GM10847 (cell line): ENCODE measurements around the gene KLHL26.

Experiments used
- POLR2A ChIP-seq: IDR thresholded peaks from 2 replicates; pipeline ENCODE4 v1.6.1; 2011; ENCODE audit not compliant: insufficient read length; ENCODE audit errors: extremely low read depth

KLHL26 gene

DNA sequence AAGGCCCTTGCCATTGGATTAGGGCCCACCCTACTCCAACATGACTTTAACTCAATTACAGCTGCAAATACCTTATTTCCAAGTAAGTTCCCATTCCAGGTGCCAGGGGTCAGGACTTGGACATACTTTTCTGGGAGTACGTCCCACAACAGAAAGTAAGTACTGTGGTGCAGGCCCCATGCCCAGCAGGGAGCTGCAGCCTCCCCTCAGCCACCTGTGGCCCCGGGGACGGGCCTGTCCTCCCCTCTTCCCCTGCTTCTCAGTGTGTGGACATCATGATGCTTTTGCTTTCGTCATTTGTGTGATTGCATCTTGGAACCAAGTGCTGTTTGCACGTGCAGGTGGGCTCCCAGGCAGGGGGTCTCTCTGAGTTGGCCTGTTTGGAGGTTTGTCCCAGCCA is 78.6 kb downstream of the KLHL26 start:
- TF ChIP-seq POLR2A: no peak

DNA sequence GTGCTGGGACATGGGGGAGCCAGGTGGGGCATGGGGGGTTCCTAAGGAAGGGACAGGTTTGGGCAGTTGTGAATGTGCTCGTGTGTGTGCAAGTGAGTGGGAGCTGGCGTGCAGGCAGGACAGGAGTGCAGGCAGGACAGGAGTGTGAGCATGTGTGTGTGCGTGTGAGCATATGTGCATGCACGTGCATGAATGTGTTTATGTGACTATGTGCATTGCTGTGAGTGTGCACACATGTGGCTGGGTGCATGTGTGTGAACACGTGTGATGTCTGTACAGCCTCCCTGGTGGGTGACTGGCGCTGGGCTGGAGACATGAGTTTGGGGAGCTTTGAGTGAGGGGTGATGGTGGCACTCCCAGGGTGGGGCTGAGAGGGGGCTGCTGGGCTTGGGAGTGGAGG is 80.0 kb downstream of the KLHL26 start:
- TF ChIP-seq POLR2A: no peak

DNA sequence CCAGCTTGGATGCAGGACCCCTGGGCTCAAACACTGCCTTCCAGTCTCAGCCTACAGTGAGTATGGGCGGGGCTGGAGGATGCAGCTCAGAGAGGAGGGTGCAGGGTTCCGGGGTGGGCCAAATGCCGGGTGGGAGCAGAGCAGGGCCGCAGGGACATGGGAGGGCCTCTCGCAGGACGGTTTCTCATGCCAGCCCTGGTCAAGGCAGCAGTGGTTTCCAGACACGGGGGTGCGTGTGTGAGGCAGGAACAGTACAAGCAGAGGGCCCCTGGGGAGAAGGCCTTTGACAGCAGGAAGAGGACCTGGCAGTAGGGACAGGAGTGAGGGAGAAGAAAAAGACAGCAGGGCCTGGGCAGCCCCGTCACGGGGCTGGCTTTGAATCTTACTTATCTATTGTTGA is 80.8 kb downstream of the KLHL26 start:
- TF ChIP-seq POLR2A: no peak

DNA sequence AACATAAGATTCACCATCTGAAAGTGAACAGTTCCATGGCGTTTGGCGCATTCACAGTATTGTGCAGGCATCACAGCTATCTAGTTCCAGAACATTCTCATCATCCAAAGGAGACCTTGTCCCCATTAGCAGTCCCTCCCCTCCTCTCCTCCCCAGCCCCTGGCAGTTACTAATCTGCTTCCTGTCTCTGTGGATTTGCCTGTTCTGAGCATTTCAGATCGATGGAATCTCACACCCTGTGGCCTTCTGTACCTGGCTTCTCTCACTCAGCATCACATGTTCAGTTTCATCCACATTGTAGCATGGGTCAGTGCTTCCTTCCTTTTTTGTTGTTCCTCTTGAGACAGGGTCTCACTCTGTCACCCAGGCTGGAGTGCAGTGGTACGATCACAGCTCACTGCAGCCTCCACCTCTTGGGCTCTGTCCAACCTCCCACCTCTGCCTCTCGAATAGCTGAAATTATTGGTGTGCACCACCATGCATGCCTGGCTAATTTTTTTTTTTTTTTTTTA is 81.2 kb downstream of the KLHL26 start:
- TF ChIP-seq POLR2A: no peak

DNA sequence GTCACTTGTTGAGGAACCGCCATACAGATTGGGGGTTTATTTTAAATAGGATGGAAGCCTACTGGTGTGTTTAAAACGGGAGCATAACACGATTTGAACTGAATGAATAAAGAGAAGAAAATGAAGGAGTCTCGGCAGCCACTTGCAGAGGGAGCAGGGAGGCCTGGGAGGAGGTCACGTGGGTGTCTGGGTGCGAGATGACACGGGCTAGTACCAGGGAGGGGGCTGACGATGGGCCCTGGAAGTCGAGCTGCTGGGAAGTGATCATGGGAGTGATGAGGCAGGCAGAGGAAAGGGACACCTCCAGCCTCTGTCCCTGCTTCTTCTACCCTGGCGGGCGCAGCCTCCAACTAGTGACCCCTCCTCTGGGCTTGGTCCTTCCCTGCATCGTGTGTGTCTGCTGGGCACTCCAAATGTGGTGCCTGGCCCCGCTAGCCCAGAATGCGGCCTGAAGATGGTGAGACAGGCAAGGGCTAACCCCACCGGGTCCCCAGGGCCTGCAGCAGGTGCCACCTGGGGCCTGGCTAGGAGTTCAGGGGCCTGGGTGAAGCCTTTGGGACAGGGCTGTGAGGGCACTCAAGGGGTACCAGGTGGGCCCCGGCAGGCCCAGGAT is 82.1 kb downstream of the KLHL26 start:
- TF ChIP-seq POLR2A: no peak

DNA sequence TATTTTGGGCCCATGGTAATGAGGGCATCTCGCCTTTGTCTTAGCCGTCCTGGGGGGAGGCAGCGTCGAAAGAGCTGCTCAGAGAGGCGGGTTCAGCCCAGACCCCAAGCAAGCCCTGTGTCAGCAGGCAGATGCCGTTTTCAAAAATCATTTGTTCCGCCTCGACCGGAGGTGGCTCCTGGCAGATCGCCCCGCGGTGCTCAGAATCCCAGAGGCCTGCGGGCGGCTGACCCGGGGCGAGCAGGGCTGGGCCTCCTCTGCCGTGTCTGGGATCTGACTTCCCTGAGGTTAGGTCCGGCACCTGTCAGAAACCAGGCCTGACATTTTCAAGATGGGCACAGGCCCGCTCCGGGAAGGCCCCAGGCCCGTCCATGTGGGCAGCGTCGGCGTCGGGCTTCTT is 82.7 kb downstream of the KLHL26 start:
- no peak for TF ChIP-seq POLR2A
